Pulmonary artery endothelial cell (primary cell): ENCODE measurements around the gene GALP. TPM values are rescaled to one million over a fixed set of nuclear protein-coding genes. Genes with fewer than 3 reads are reported as not detected.
"Not testable (repeated sequence)": the region's sequence is repeated elsewhere in the genome, so short reads cannot be mapped to it uniquely, and the experiment has no call there.

Source experiments
- DNase-seq: peaks from one replicate; pipeline ENCODE4 v3.0.0-alpha.2; 2011; ENCODE audit warnings: low read depth, low spot score
- total RNA-seq: library from RNA; depleted of rRNA; stranded (reverse); fragments of >200 nt; gene quantifications from 2 replicates; pipeline ENCODE4 v1.2.3, GENCODE V29; 2014

The GALP gene
- total RNA-seq, 1 donor from 2014 or later, result not detected

DNA sequence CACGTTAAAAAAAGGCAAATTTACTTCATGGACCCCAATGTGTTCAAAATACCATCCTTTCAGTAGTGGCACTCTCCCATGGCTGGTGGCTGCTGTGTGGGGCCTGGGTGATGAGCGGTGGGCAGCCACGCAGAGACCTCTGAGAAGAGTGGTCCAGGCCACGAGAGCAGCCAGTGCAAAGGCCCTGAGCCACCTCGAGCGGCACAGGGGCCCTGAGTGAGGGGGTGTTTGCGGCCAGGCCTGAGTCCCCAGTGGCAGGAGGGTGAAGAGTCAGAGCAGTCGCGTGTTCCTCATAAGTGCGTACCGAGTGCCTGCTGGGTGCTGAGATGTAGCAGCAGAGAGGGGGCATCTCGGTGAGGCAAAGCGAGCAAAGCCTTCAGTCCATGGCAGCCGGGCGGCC is 27.7 kb upstream of the GALP start:
- no peak for DNase-seq

DNA sequence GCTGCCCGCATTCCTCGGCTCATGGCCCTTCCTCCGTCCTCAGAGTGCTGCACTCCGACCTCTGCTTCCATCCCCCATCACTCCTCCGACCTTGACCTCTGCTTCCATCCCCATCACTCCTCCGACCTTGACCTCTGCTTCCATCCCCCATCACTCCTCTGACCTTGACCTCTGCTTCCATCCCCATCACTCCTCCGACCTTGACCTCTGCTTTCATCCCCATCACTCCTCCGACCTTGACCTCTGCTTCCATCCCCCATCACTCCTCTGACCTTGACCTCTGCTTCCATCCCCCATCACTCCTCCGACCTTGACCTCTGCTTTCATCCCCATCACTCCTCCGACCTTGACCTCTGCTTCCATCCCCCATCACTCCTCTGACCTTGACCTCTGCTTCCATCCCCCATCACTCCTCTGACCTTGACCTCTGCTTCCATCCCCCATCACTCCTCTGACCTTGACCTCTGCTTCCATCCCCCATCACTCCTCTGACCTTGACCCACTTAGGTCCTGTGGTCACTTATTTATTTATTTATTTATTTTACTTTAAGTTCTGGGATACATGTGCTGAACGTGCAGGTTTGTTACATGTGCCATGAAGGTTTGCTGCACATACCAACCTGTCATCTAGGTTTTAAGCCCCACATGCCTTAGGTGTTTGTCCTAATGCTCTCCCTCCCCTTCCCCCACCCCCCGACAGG is 26.7 kb upstream of the GALP start:
- DNase-seq, result not testable (repeated sequence)

DNA sequence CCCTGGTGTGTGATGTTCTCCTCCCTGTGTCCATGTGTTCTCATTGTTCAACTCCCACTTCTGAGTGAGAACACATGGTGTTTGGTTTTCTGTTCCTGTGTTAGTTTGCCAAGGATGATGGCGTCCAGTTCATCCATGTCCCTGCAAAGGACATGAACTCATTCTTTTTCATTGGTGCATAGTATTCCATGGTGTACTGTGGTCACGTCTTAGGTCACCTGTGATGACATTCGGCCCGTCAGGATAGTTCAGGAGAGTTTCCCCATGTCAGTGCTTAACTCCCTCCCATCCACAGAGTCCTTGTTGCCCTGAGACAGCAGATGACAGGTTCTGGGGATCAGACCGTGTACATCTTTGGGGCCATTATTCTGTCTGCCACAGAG is 26.2 kb upstream of the GALP start:
- no peak for DNase-seq

DNA sequence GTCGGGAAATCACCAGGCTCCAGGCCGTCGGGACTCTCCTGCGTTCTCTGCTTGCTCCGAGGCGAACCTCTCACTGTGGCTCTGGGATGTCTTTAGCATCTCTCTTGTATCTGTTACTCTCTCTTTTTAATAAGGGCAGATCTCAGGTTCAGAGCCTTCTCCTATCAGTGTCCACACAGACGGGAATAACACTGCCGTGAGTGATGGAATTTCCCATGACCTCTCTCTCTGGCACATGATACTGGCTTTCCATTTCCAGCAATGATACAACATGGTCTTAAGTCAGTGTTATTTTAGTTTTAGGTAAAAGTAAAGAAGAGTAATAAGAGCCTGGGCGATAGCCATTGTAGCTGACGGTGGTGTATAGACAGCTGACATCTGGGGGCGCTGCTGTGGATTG is 25.4 kb upstream of the GALP start:
- no peak for DNase-seq

DNA sequence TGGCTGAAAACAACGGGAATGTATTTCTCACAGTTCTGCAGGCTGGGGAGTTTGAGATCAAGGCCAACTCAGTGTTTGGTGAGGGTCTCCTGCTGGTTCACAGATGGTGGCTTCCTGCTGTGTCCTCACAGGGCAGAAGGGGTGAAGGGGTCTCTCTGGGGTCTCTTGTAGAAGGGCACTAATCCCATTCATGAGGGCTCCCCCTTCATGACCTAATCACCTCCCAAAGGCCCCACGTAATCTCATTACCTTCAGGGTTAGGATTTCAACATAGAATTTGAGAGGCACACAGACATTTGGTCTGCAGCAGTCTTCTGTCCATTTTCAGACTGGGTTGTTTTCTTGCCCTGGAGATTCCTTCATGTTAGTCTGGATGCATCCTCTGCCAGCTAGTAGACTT is 23.2 kb upstream of the GALP start:
- no peak for DNase-seq

GRCh38 chr19:56153507-56153906 is 22.3 kb upstream of the GALP start:
- no peak for DNase-seq

GRCh38 chr19:56155124-56155687 is 20.6 kb upstream of the GALP start:
- no peak for DNase-seq

GRCh38 chr19:56156768-56157167 is 19.0 kb upstream of the GALP start:
- DNase-seq, result no peak

DNA sequence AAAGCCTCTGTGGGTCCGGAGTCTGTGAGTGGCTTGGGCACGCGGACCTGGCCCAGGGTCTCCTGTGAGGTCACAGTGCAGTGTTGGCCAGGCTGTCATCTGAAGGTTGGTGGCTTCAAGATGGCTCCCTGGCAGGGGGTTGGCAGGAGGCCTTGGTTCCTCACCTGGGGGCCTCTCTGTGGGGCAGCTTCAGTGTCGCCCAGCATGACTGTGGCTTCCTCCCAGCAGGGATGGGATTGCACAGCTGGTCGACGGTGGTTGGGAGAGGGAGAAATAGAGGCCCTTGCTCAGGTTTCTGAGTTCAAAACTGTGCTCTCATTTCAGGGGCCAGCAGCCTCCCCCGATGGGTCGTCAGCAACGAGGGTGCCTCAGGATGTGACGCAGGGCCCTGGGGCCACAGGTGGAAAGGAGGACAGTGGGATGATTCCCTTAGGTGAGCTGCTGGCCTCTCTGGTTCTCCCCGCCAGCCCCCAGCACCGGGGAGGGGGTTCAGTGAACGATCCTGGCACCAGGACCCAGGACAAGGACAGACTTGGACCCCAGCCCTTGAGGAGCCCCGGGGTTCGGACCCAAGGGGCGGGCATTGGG is 17.5 kb upstream of the GALP start:
- no peak for DNase-seq

- no peak for DNase-seq
Measured at GRCh38 chr19:56159009-56159559, 16.7 kb upstream of the GALP start.

GRCh38 chr19:56159622-56160271 is 16.1 kb upstream of the GALP start:
- DNase-seq, result no peak

DNA sequence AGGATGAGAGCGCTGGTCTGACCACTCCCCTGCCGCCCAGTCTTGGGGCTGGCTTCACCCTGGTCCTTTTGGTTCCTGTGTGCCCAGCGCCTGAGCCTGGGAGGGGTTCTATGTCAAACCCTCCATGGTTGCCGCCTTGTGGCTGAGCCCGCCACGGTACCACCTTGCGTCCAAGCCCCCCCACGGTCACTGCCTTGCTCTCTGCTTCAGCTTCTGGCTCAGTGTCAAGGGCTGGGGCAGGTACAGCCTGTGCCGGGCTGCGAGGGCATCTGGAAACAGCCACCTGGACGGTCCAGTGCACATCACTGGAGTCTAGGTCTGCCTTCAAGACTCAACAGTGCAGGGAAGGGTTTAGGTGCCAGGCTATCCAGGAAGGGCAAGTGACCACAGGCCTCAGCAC is 14.3 kb upstream of the GALP start:
- no peak for DNase-seq

GRCh38 chr19:56162258-56162657 is 13.6 kb upstream of the GALP start:
- DNase-seq, result peak; percentile 32

- DNase-seq, result no peak
Measured at GRCh38 chr19:56163097-56163496, 12.7 kb upstream of the GALP start.

DNA sequence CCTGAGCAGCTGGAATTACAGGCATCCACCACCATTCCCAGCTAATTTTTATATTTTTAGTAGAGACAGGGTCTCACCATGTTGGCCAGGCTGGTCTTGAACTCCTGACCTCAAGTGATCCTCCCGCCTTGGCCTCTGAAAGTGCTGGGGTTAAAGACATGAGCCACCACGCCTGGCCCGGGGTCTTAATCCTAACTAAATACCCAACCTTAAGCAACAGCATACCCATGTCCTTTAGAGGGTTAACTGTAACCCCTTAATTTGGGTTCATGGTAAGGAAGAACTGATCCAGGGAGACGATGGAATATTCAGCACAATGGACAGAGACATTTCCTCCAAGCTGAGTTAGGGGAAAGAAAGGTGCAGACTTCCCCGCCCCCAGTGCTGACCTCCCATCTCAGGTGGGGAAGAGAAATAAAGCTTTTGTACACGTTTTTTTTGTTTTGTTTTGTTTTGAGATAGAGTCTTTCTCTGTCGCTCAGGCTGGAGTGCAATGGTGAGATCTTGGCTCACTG is 8.7 kb upstream of the GALP start:
- no peak for DNase-seq

DNA sequence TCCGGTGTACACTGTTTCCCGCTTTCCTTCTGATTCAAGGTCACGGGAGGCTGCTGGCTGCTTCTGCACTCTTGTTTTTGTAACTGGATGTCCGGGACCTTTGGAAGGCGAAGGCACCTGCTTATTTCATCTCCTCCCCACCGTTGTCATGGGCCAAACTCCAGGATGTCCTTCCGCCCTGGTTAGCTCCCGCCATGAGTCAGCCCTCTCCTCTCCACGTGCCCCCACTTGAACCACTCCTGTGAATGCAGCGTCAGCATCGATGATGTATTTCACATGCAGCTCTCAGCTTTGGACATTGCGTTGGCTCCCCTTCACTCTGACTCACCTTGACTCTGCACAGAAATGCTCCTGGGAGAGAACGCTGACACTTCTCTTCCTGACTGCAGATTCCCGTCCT is 5.5 kb upstream of the GALP start:
- no peak for DNase-seq

GRCh38 chr19:56174086-56174485 is 1.7 kb upstream of the GALP start:
- DNase-seq, result no peak

- DNase-seq, result no peak
Measured at GRCh38 chr19:56174550-56174949, 1.3 kb upstream of the GALP start.

- DNase-seq, result not testable (repeated sequence)
Measured at GRCh38 chr19:56176310-56176709, 502 bp downstream of the GALP start.

GRCh38 chr19:56176881-56177280 is 1.1 kb downstream of the GALP start:
- DNase-seq, result no peak

DNA sequence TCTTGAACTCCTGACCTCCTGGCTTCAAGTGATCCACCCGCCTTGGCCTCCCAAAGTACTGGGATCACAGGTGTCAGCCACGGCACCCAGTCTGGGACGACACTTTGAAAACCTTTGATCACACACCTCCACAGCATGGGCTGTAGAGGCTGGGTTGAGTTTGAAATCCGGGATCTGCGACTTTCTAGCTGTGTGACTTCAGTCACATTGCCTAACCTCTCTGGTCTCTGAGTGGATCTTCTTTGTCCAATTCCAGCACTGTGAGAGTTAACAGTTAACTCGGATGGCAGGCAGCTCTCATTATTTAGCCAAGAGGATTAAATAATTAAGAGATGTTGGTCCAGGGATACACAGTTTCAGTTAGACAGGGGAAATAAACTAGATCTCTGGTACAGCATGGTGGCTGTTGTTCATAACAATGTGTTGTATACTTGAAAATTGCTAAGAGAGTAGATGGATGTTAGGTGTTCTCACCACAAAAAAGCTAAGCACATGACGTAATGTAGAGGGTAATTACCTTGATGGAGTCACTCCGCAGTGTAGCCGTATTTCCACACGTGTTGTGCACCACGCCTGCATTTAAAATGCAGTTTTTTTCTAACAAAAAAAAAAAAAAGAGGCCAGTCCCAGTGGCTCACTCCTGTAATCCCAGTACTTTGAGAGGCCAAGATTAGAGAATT is 1.9 kb downstream of the GALP start:
- no peak for DNase-seq

GRCh38 chr19:56189785-56190184 is 14.0 kb downstream of the GALP start:
- DNase-seq, result no peak
